Dendritic cell treated with granulocyte-macrophage colony-stimulating factor and Interleukin-4, amounts not matched to agents 40 ng/mL and 50 ng/mL, for 4 days (primary cell): Measurements from ENCODE around the gene HRH1.
"Not testable (repeated sequence)": the region's sequence is repeated elsewhere in the genome, so short reads cannot be mapped to it uniquely, and the experiment has no call there.

ENCODE experiments used
- H3K27ac Mint-ChIP-seq: one replicate; pipeline ENCODE4 v1.8.0; 2022; ENCODE audit warnings: mild to moderate bottlenecking, mixed read lengths
- H3K27me3 Mint-ChIP-seq: one replicate; pipeline ENCODE4 v1.8.0; 2022; ENCODE audit warnings: mild to moderate bottlenecking, mixed read lengths
- H3K36me3 Mint-ChIP-seq: one replicate; pipeline ENCODE4 v1.8.0; 2022; ENCODE audit warnings: low read depth, mixed read lengths
- H3K4me1 Mint-ChIP-seq: one replicate; pipeline ENCODE4 v1.8.0; 2022; ENCODE audit warnings: low read depth, mixed read lengths
- H3K4me3 Mint-ChIP-seq: one replicate; pipeline ENCODE4 v1.8.0; 2022; ENCODE audit warnings: mild to moderate bottlenecking, moderate library complexity, mixed read lengths
- H3K9me3 Mint-ChIP-seq: one replicate; pipeline ENCODE4 v1.8.0; 2022; ENCODE audit warnings: mixed read lengths
- intact Hi-C: fragments of 100-400 bp; cut with micrococcal nuclease; formaldehyde crosslinking; loops from one replicate; pipeline ENCODE4 v1.15.0; 2022

The HRH1 gene

DNA sequence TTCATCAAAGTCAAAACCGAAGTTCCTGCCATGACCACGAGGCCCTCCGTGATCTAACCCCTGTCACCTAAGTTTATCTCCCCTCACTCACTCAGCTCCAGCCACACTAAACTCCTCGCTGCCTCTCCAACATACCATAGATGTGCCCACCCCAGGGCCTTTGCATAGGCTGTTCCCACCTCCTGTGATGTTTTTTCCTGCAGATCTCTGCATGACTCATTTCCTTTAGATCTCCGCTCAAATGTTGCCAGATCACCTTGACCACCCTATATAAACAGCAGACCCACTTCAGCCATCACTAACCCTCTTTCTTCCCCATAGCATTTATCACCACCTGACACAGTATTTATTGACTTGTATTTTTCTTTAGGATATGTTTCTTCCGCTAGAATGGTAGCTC is 58.5 kb downstream of the HRH1 start:
- Mint-ChIP-seq H3K27me3 (no peaks in the 10 kb centered on the region), H3K4me3 (no peak overlapping the region), H3K27ac (no peak overlapping the region), H3K36me3 (peaks cover 92% of the 10 kb centered on the region), H3K4me1 (peaks cover 78% of the 10 kb centered on the region), H3K9me3 (no peaks in the 10 kb centered on the region)
- intact Hi-C loops, result no loop called here

DNA sequence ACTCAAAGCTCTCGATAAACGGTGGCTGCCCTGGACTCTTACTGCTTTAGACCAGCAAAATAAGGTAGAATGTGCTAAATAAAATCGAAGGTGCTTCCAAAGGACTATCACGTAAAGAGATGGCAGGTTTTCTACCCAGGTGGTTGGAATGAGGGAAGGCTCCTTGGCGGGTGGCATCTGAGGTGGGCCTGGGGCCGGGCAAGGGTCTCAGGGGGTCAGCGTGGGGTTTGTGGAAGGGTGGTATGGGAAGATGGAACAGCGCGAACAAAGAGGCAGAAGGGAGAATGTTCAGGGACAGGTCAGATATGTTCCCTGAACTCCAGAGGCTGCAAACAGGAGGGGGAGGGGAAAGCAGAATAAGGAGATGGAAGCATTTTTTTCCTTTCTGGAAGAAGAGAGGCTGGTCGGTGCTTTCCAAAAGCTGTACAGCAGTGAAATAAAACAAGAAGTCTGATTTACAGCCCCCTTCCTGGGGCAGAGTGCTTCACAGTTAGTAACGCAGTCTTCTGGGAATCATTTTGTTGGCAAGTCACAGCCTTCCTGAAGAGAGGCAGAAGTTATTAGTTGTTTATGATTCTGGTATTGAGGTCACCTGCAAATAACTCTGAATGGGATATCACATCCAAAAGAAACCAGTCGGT is 59.6 kb downstream of the HRH1 start:
- Mint-ChIP-seq H3K9me3 (no peaks in the 10 kb centered on the region), H3K27ac (no peak overlapping the region), H3K27me3 (no peaks in the 10 kb centered on the region), H3K4me3 (no peak overlapping the region), H3K4me1 (peaks cover 77% of the 10 kb centered on the region), H3K36me3 (peaks cover 86% of the 10 kb centered on the region)
- intact Hi-C loops, result no loop called here

DNA sequence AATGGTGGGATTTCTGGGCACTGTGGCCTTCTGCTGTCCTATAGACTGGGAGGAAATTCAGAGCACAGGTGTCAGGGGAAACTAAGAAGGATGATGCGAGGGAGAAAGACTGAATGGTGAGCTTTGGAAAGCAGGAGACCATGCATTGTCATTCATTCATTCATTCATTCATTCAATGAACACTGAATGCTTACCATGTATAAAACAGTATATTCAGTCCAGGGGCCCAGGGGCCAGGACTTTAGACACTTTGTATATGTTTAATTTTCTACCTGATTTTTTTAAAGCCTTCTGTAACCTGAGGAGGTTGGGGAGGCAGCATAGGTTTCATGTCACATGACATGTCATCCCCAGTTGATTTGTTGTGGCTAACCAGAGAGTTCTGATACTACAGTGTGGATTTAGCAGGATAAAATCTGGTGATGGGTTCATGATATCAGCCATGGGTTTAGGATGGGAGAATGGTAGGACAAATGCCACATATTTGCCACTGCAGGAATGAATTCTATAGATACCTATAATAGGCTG is 60.2 kb downstream of the HRH1 start:
- Mint-ChIP-seq H3K4me1 (peaks cover 77% of the 10 kb centered on the region), H3K27ac (no peak overlapping the region), H3K9me3 (no peaks in the 10 kb centered on the region), H3K4me3 (no peak overlapping the region), H3K36me3 (peaks cover 85% of the 10 kb centered on the region), H3K27me3 (no peaks in the 10 kb centered on the region)
- intact Hi-C loops, result no loop called here

- H3K9me3 Mint-ChIP-seq, H3K4me3 Mint-ChIP-seq, H3K27me3 Mint-ChIP-seq, intact Hi-C loops: not testable (repeated sequence)
- H3K27ac Mint-ChIP-seq, result peak overlapping the region; percentile 52
- H3K36me3 Mint-ChIP-seq, result peaks cover 68% of the 10 kb centered on the region
- peaks cover 60% of the 10 kb centered on the region for H3K4me1 Mint-ChIP-seq
These were observed 63.1 kb downstream of the HRH1 start for GRCh38 chr3:11217370-11217769.

GRCh38 chr3:11220230-11220629 is 65.9 kb downstream of the HRH1 start:
- H3K4me3 Mint-ChIP-seq, result no peak overlapping the region
- H3K36me3 Mint-ChIP-seq, result peaks cover 72% of the 10 kb centered on the region
- H3K27me3 Mint-ChIP-seq, result no peaks in the 10 kb centered on the region
- intact Hi-C loops, result no loop called here
- H3K27ac Mint-ChIP-seq, result no peak overlapping the region
- no peaks in the 10 kb centered on the region for H3K9me3 Mint-ChIP-seq
- peaks cover 68% of the 10 kb centered on the region for H3K4me1 Mint-ChIP-seq

- H3K4me3 Mint-ChIP-seq, result peak overlapping the region; percentile 15
- H3K36me3 Mint-ChIP-seq, result peaks cover 76% of the 10 kb centered on the region
- intact Hi-C loops, result no loop called here
- peaks cover 72% of the 10 kb centered on the region for H3K4me1 Mint-ChIP-seq
- no peak overlapping the region for H3K27ac Mint-ChIP-seq
- no peaks in the 10 kb centered on the region for H3K9me3 Mint-ChIP-seq
- no peaks in the 10 kb centered on the region for H3K27me3 Mint-ChIP-seq
These were observed 67.6 kb downstream of the HRH1 start for GRCh38 chr3:11221818-11222415.

GRCh38 chr3:11224010-11224409 is 69.7 kb downstream of the HRH1 start:
- Mint-ChIP-seq H3K27ac (no peak overlapping the region), H3K4me3 (no peak overlapping the region), H3K36me3 (peaks cover 83% of the 10 kb centered on the region), H3K9me3 (no peaks in the 10 kb centered on the region), H3K4me1 (peaks cover 70% of the 10 kb centered on the region), H3K27me3 (no peaks in the 10 kb centered on the region)
- intact Hi-C loops, result no loop called here

- peak overlapping the region; percentile 62 for H3K4me3 Mint-ChIP-seq
- no peaks in the 10 kb centered on the region for H3K9me3 Mint-ChIP-seq
- no peaks in the 10 kb centered on the region for H3K27me3 Mint-ChIP-seq
- intact Hi-C loops, result no loop called here
- peaks cover 86% of the 10 kb centered on the region for H3K36me3 Mint-ChIP-seq
- peak overlapping the region; percentile 75 for H3K27ac Mint-ChIP-seq
- peaks cover 74% of the 10 kb centered on the region for H3K4me1 Mint-ChIP-seq
These were observed 70.6 kb downstream of the HRH1 start for GRCh38 chr3:11224870-11225229.

- Mint-ChIP-seq H3K36me3 (peaks cover 98% of the 10 kb centered on the region), H3K9me3 (no peaks in the 10 kb centered on the region), H3K27ac (peak overlapping the region; percentile 75), H3K27me3 (no peaks in the 10 kb centered on the region), H3K4me3 (peak overlapping the region; percentile 35), H3K4me1 (peaks cover 85% of the 10 kb centered on the region)
- intact Hi-C loops, result no loop called here
These were observed 71.7 kb downstream of the HRH1 start for GRCh38 chr3:11226042-11226370.

DNA sequence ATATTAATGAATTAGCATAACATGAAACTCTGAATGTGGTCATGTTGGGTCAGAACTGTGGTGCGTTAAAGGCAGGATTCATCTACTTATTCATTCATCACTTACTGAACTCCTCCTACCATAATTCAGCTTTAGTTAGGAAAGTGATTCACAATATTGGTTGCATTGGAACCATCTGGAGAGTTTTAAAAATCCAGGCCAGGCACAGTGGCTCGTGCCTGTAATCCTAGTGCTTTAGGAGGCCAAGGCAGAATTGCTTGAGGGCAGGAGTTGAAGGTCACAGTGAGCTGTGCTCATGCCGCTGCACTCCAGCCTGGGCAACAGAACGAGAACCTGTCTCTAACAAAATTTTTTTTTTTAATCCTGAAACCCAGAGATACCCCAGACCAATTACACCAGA is 73.7 kb downstream of the HRH1 start:
- H3K4me3 Mint-ChIP-seq, result no peak overlapping the region
- H3K4me1 Mint-ChIP-seq, result peaks cover 76% of the 10 kb centered on the region
- H3K9me3 Mint-ChIP-seq, result no peaks in the 10 kb centered on the region
- no peaks in the 10 kb centered on the region for H3K27me3 Mint-ChIP-seq
- peaks cover 100% of the 10 kb centered on the region for H3K36me3 Mint-ChIP-seq
- H3K27ac Mint-ChIP-seq, result no peak overlapping the region
- intact Hi-C loops, result no loop called here

DNA sequence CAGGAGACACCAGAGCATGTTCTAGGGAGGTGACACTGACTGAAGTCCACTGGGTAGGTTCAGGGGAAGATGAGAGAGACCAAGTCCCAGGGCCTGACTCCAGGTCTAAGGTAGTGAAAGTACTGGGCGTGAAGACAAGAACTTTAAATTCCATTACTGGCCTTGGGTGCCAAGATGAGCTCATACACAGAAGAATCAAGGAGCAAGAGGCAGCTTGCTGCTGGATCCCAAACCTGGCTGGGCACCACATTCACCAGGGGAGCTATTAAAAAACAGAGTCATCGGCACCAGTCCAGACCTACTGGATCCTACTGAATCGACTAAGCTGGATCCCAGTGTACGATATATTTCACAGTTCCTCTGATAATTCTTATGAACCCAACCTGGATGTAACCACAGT is 75.8 kb downstream of the HRH1 start:
- H3K4me3 Mint-ChIP-seq, result no peak overlapping the region
- no peak overlapping the region for H3K27ac Mint-ChIP-seq
- peaks cover 71% of the 10 kb centered on the region for H3K4me1 Mint-ChIP-seq
- intact Hi-C loops, result no loop called here
- H3K36me3 Mint-ChIP-seq, result peaks cover 100% of the 10 kb centered on the region
- H3K9me3 Mint-ChIP-seq, result no peaks in the 10 kb centered on the region
- no peaks in the 10 kb centered on the region for H3K27me3 Mint-ChIP-seq

- no peaks in the 10 kb centered on the region for H3K9me3 Mint-ChIP-seq
- intact Hi-C loops, result no loop called here
- H3K27ac Mint-ChIP-seq, result no peak overlapping the region
- H3K36me3 Mint-ChIP-seq, result peaks cover 100% of the 10 kb centered on the region
- peaks cover 64% of the 10 kb centered on the region for H3K4me1 Mint-ChIP-seq
- H3K27me3 Mint-ChIP-seq, result no peaks in the 10 kb centered on the region
- H3K4me3 Mint-ChIP-seq, result no peak overlapping the region
These were observed 76.5 kb downstream of the HRH1 start for GRCh38 chr3:11230832-11231231.

- intact Hi-C loops, result no loop called here
- Mint-ChIP-seq H3K27me3 (no peaks in the 10 kb centered on the region), H3K4me1 (peaks cover 32% of the 10 kb centered on the region), H3K27ac (no peak overlapping the region), H3K36me3 (peaks cover 100% of the 10 kb centered on the region), H3K4me3 (no peak overlapping the region), H3K9me3 (no peaks in the 10 kb centered on the region)
These were observed 81.1 kb downstream of the HRH1 start for GRCh38 chr3:11235385-11235784.

- no peak overlapping the region for H3K4me3 Mint-ChIP-seq
- intact Hi-C loops, result no loop called here
- H3K27me3 Mint-ChIP-seq, result peaks cover 4% of the 10 kb centered on the region
- H3K4me1 Mint-ChIP-seq, result peaks cover 28% of the 10 kb centered on the region
- no peaks in the 10 kb centered on the region for H3K9me3 Mint-ChIP-seq
- H3K36me3 Mint-ChIP-seq, result peaks cover 99% of the 10 kb centered on the region
- H3K27ac Mint-ChIP-seq, result no peak overlapping the region
These were observed 82.5 kb downstream of the HRH1 start for GRCh38 chr3:11236588-11237461.
